OCI-LY1 (cell line): Measurements from ENCODE around the gene VSIG10L2.

Source experiments
- H2AFZ ChIP-seq: fragments of 200-600 bp; sonication (generic), shearing (Covaris generic); 2 replicates; pipeline ENCODE4 v1.6.0; 2014; ENCODE audit warnings: antibody characterized with exemption, mild to moderate bottlenecking, low read length
- H3F3A ChIP-seq: fragments of 200-600 bp; sonication (generic), shearing (Covaris generic); 2 replicates; pipeline ENCODE4 v1.6.0; 2014; ENCODE audit warnings: mild to moderate bottlenecking, antibody characterized with exemption, low read length, moderate library complexity; ENCODE audit not compliant: insufficient read depth
- H3K27ac ChIP-seq: fragments of 200-600 bp; sonication (generic); 2 replicates; pipeline ENCODE4 v1.5.1; 2014; ENCODE audit warnings: low read length, mixed run types, mild to moderate bottlenecking, low read depth; ENCODE audit not compliant: poor library complexity, severe bottlenecking
- H3K27me3 ChIP-seq: fragments of 200-600 bp; sonication (generic); 2 replicates; pipeline ENCODE4 v1.6.0; 2014; ENCODE audit warnings: antibody characterized with exemption, mild to moderate bottlenecking, low read length, moderate library complexity; ENCODE audit not compliant: insufficient read depth
- H3K36me3 ChIP-seq: fragments of 200-600 bp; sonication (generic); 2 replicates; pipeline ENCODE4 v1.6.1; 2014; ENCODE audit warnings: mild to moderate bottlenecking, antibody characterized with exemption, low read length, moderate library complexity, mixed read lengths; ENCODE audit not compliant: insufficient read depth
- H3K4me1 ChIP-seq: fragments of 200-600 bp; sonication (generic); 2 replicates; pipeline ENCODE4 v1.5.1; 2014; ENCODE audit warnings: mild to moderate bottlenecking, low read length, moderate library complexity; ENCODE audit not compliant: insufficient read depth, severe bottlenecking
- H3K4me2 ChIP-seq: fragments of 200-600 bp; sonication (generic), shearing (Covaris generic); 2 replicates; pipeline ENCODE4 v1.6.1; 2014; ENCODE audit warnings: low read length
- H3K4me3 ChIP-seq: fragments of 200-600 bp; sonication (generic); 2 replicates; pipeline ENCODE4 v1.5.1; 2014; ENCODE audit warnings: low read length, low read depth, mild to moderate bottlenecking, mixed read lengths; ENCODE audit not compliant: poor library complexity, severe bottlenecking
- H3K79me2 ChIP-seq: fragments of 200-600 bp; shearing (Covaris generic); 2 replicates; pipeline ENCODE4 v1.6.1; 2016; ENCODE audit warnings: mixed run types, low read length, mixed read lengths; ENCODE audit not compliant: insufficient read depth
- H3K9ac ChIP-seq: fragments of 200-600 bp; sonication (generic), shearing (Covaris generic); 2 replicates; pipeline ENCODE4 v1.6.1; 2014; ENCODE audit warnings: mild to moderate bottlenecking, low read length, mixed read lengths
- H3K9me2 ChIP-seq: fragments of 200-600 bp; sonication (generic), shearing (Covaris generic); 2 replicates; pipeline ENCODE4 v1.6.1; 2014; ENCODE audit warnings: low read depth, mild to moderate bottlenecking, low read length, mixed read lengths
- H3K9me3 ChIP-seq: fragments of 200-600 bp; shearing (Covaris generic); 2 replicates; pipeline ENCODE4 v1.6.1; 2014; ENCODE audit warnings: low read length, mixed read lengths
- H4K20me1 ChIP-seq: fragments of 200-600 bp; sonication (generic), shearing (Covaris generic); 2 replicates; pipeline ENCODE4 v1.6.0; 2016; ENCODE audit warnings: mild to moderate bottlenecking, low read length; ENCODE audit not compliant: insufficient read depth
- CTCF ChIP-seq: fragments of 200-600 bp; sonication (generic), shearing (Covaris generic); IDR thresholded peaks from 2 replicates; pipeline ENCODE4 v1.5.1; 2017; ENCODE audit warnings: mild to moderate bottlenecking, antibody characterized with exemption, low read length, moderate library complexity, mixed read lengths
- EZH2 ChIP-seq: fragments of 200-600 bp; sonication (generic), shearing (Covaris generic); IDR thresholded peaks from 2 replicates; pipeline ENCODE4 v1.8.0; 2017; ENCODE audit warnings: borderline replicate concordance, mixed run types, mild to moderate bottlenecking, antibody characterized with exemption, low read length, moderate library complexity, mixed read lengths

Gene VSIG10L2

DNA sequence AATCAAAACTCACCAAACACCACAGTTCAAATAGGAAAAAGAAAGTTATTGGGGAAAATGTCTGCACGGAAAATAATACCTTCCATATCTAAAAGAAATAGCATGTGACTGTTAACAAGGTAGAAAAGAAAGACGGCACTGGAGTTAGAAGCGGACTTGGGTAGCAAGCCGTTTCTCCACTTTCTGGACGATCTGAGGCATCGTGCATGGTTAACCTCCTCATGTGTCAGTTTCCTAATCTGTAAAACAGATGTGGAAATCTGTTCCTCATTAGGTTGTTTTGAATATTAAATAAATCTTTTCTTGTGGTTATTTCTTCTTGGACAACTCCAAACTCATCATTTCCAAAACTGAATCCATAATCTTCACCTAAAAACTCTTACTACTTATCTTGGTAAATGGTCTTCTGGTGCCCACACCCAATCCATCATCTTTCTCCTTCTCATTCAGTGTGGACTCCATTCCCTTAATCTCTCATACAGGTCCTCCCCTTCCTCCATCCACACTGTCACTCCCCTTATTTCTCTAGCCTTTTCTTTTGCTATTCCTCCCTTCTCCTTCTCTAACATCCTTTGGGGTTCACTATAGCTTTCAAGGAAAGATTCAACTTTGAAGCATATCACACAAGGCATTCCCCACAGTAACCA, 53.5 kb downstream of the VSIG10L2 start:
- Histone ChIP-seq H3K4me2 (no peak overlapping the region), H4K20me1 (no peaks in the 10 kb centered on the region), H3K79me2 (no peaks in the 10 kb centered on the region), H3K9me3 (no peaks in the 10 kb centered on the region), H3K9me2 (no peaks in the 10 kb centered on the region), H3K36me3 (no peaks in the 10 kb centered on the region), H2AFZ (no peak overlapping the region), H3K27me3 (no peaks in the 10 kb centered on the region), H3K4me1 (no peaks in the 10 kb centered on the region), H3K27ac (no peak overlapping the region), H3K9ac (no peak overlapping the region), H3K4me3 (no peak overlapping the region), H3F3A (no peaks in the 10 kb centered on the region)
- TF ChIP-seq EZH2 (no peak), CTCF (no peak)

GRCh38 chr11:126002181-126002580, 56.3 kb downstream of the VSIG10L2 start:
- Histone ChIP-seq H3K27ac (no peak overlapping the region), H3K36me3 (no peaks in the 10 kb centered on the region), H2AFZ (no peak overlapping the region), H4K20me1 (no peaks in the 10 kb centered on the region), H3K27me3 (no peaks in the 10 kb centered on the region), H3K9me3 (no peaks in the 10 kb centered on the region), H3K9me2 (no peaks in the 10 kb centered on the region), H3K4me2 (no peak overlapping the region), H3K4me1 (no peaks in the 10 kb centered on the region), H3K9ac (no peak overlapping the region), H3K79me2 (no peaks in the 10 kb centered on the region), H3K4me3 (no peak overlapping the region), H3F3A (no peaks in the 10 kb centered on the region)
- TF ChIP-seq EZH2: no peak
